ENCODE data around the gene EXOC4.

Gene EXOC4

GRCh38 chr7:133477791-133478190, 224.9 kb downstream of the EXOC4 start:
- TF ChIP-seq, protein P1, sequence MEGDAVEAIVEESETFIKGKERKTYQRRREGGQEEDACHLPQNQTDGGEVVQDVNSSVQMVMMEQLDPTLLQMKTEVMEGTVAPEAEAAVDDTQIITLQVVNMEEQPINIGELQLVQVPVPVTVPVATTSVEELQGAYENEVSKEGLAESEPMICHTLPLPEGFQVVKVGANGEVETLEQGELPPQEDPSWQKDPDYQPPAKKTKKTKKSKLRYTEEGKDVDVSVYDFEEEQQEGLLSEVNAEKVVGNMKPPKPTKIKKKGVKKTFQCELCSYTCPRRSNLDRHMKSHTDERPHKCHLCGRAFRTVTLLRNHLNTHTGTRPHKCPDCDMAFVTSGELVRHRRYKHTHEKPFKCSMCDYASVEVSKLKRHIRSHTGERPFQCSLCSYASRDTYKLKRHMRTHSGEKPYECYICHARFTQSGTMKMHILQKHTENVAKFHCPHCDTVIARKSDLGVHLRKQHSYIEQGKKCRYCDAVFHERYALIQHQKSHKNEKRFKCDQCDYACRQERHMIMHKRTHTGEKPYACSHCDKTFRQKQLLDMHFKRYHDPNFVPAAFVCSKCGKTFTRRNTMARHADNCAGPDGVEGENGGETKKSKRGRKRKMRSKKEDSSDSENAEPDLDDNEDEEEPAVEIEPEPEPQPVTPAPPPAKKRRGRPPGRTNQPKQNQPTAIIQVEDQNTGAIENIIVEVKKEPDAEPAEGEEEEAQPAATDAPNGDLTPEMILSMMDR (IDR thresholded peaks at IDR 0.05): no peak

DNA sequence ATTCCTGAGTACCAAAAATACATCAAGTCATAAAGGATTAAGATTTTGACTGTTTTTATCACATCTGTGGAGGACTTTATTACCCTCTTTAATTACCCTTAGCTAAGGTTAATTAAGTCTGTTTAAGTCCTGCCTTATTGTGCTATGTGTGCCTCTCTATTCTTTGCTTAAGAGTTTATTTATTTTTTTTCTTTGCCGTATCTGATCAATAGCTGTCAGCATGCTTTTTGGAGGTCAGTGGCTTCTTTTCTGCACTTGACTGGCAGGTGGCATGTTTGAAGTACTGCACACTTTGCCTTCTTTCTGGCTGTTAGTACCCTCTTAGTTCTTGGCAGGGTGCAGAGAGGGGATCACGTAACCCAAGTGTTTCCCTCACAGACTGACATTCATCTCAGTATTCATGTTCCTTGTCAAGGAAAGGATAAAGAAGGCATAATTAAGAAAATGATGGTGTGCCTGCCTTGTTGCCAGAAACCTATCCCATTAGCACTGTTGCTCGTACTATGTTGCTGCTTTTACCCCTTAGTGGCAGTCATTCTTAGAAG, 225.8 kb downstream of the EXOC4 start:
- TF ChIP-seq, protein P1 (IDR thresholded peaks at IDR 0.05): no peak

DNA sequence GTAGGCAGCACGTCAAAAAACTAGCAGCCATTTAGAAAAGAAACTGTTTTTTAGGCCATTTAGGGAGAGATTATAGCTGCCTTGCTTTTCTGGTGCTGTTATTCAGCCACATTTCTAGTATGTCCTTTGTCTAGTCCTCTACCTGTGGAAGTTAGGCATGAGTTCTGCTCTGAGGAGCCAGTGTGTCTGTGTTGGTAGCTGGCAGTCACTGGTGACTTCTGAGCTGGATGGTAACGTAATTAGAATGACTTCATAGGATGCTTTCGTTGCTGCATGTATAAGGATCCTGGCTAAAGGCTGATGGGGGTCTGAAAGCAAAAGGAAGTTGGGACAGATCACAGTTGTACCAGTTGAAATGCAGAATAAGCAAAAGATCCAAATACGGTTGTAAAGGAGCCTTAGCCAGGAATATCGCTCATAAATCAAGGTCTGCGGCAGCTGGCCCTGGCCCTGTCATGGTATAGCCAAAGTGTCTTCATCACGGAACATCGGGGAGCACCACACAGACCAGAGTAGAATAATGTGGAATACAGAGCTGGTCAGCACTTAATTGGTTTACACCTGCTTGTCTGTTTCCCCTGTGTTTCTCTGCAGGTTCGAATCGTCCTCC, 226.7 kb downstream of the EXOC4 start:
- TF ChIP-seq, protein P1 (IDR thresholded peaks at IDR 0.05): no peak

- TF ChIP-seq, protein P1 (IDR thresholded peaks at IDR 0.05): no peak
Measured at GRCh38 chr7:133480868-133481267, 228.0 kb downstream of the EXOC4 start.

DNA sequence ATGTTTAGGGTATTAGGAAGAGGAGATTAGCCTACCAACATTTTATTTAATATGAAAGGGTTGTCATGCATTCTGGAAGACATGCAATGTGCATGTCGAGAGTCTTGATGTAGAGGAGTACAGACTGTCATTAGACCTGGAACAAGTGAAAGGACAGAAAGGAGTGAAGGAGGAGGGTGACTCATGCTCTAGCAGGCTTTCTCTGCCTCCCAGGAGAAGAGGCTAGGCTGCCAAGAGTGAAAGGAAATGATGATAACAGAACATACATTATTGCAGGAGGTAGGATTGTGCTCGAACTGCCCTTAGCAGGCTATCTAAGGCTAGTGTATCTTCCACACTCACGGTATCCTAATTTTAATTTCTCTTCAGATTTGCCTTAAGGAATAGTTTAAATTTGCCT, 228.8 kb downstream of the EXOC4 start:
- TF ChIP-seq, protein P1 (IDR thresholded peaks at IDR 0.05): no peak

GRCh38 chr7:133482599-133482998, 229.7 kb downstream of the EXOC4 start:
- TF ChIP-seq, protein P1 (IDR thresholded peaks at IDR 0.05): no peak

- TF ChIP-seq, protein P1 (IDR thresholded peaks at IDR 0.05): no peak
Measured at GRCh38 chr7:133484086-133484485, 231.2 kb downstream of the EXOC4 start.

- TF ChIP-seq, protein P1 (IDR thresholded peaks at IDR 0.05): no peak
Measured at GRCh38 chr7:133489906-133490305, 237.0 kb downstream of the EXOC4 start.

All from LNCAP (cell line).